Superior temporal gyrus (tissue), 1 donor: ENCODE measurements around the gene MPST.
A peak's percentile ranks its signal among the peaks of the same experiment; 100 is the strongest.

Experiments used
- DNase-seq: peaks from one replicate; pipeline ENCODE4 v3.0.0-alpha.2; 2016; ENCODE audit errors: extremely low spot score

MPST gene

GRCh38 chr22:37022483-37023337 lies 3.2 kb downstream of the MPST start:
- no peak for DNase-seq

GRCh38 chr22:37023743-37024338 lies 4.3 kb downstream of the MPST start:
- no peak for DNase-seq

- DNase-seq, result no peak
These were observed 5.0 kb downstream of the MPST start for GRCh38 chr22:37024339-37025157.

GRCh38 chr22:37025500-37026070 lies 6.0 kb downstream of the MPST start:
- no peak for DNase-seq

GRCh38 chr22:37026325-37026724 lies 6.8 kb downstream of the MPST start:
- peak; percentile 32 for DNase-seq

GRCh38 chr22:37027556-37027955 lies 8.0 kb downstream of the MPST start:
- no peak for DNase-seq

- DNase-seq, result no peak
These were observed 9.4 kb downstream of the MPST start for GRCh38 chr22:37028692-37029674.

GRCh38 chr22:37030560-37031281 lies 11.2 kb downstream of the MPST start:
- DNase-seq, result no peak

- DNase-seq, result no peak
These were observed 12.6 kb downstream of the MPST start for GRCh38 chr22:37032134-37032534.

GRCh38 chr22:37032535-37033460 lies 13.3 kb downstream of the MPST start:
- no peak for DNase-seq

GRCh38 chr22:37033605-37034430 lies 14.3 kb downstream of the MPST start:
- no peak for DNase-seq

GRCh38 chr22:37036655-37037377 lies 17.3 kb downstream of the MPST start:
- no peak for DNase-seq

GRCh38 chr22:37037669-37038068 lies 18.1 kb downstream of the MPST start:
- no peak for DNase-seq

- DNase-seq, result no peak
These were observed 19.9 kb downstream of the MPST start for GRCh38 chr22:37039466-37039865.

- no peak for DNase-seq
These were observed 23.8 kb downstream of the MPST start for GRCh38 chr22:37043209-37043827.

GRCh38 chr22:37043828-37044538 lies 24.4 kb downstream of the MPST start:
- no peak for DNase-seq
